Right lobe of liver (tissue), 6 donors: ENCODE results near the gene FABP3. TPM values are rescaled to one million over a fixed set of nuclear protein-coding genes. Genes with fewer than 3 reads are reported as not detected.

Experiments used
- ATAC-seq, 4 donors: fragments of 200-7000 bp; cut with Tn5 transposase; one replicate each; pipeline ENCODE4 v1.9.1; 2020; ENCODE audit warnings: mild to moderate bottlenecking in 4 of 4, moderate library complexity in 4 of 4
- DNase-seq, 3 donors: peaks; one replicate each; pipeline ENCODE4 v3.0.0-alpha.2; 2020
- H3K27ac ChIP-seq, 3 donors: fragments of 200-600 bp; one replicate each; pipeline ENCODE4 v1.8.0; 2022
- H3K27me3 ChIP-seq, 2 donors: fragments of 200-600 bp; one replicate each; pipeline ENCODE4 v1.8.0; 2022
- H3K36me3 ChIP-seq, 4 donors: fragments of 200-600 bp; sonication (generic) in 1 of 4; one replicate each; pipeline versions ENCODE4 v1.5.1 to v1.8.0; 2017 to 2022; ENCODE audit warnings: control low read depth in 1 of 4
- H3K4me1 ChIP-seq, 4 donors: fragments of 200-600 bp; sonication (generic) in 1 of 4; one replicate each; pipeline versions ENCODE4 v1.5.1 to v1.8.0; 2017 to 2022; ENCODE audit warnings: control low read depth in 1 of 4
- H3K4me3 ChIP-seq, 3 donors: fragments of 200-600 bp; one replicate each; pipeline ENCODE4 v1.8.0; 2022
- H3K9me3 ChIP-seq, 4 donors: fragments of 200-600 bp; sonication (generic) in 1 of 4; one replicate each; pipeline versions ENCODE4 v1.5.1 to v1.8.0; 2017 to 2022; ENCODE audit warnings: control low read depth in 1 of 4
- POLR2A ChIP-seq: fragments of 450-650 bp; IDR thresholded peaks from one replicate; pipeline ENCODE4 v1.6.1; 2017; ENCODE audit warnings: antibody characterized with exemption, mild to moderate bottlenecking
- WGBS: methylation state at CpG from one replicate; pipeline ENCODE4 v1.1.6; 2018; ENCODE audit warnings: low coverage, low lambda C conversion rate; ENCODE audit not compliant: insufficient coverage; ENCODE audit errors: missing lambda C conversion rate; 5-methylcytosine and 5-hydroxymethylcytosine counted together
- intact Hi-C, 2 donors: fragments of 100-400 bp; cut with DNase I; formaldehyde crosslinking; loops; one replicate each; pipeline versions ENCODE4 v1.11.2 to v1.14.1; 2022
- total RNA-seq, 6 experiments: library from RNA; depleted of rRNA in 2 of 6; stranded (reverse); fragments of >200 nt in 2 of 6; fragmentation: NEBNext Ultra II Directional in 3 of 6; extraction: Animal tissue kit (Norgen Biotek cat#: 25700) in 3 of 6; gene quantifications; one replicate each; pipeline versions ENCODE4 v1.1.0 to v1.2.4, GENCODE V29; 2016 to 2023
- TF ChIP-seq, protein P1 (sequence below), 4 donors: fragments of 200-600 bp in 3 of 4; fragments of 450-650 bp in 1 of 4; IDR thresholded peaks; one replicate each; pipeline versions ENCODE4 v1.5.1 to v1.8.0; 2016 to 2022; ENCODE audit warnings: antibody characterized with exemption in 4 of 4, mild to moderate bottlenecking in 2 of 4
- donor health status: DM: no; HTN: yes; CAD: no.
- donor health status: DM: no; HTN: no; CAD: no.
- donor health status: DM: no; HTN: no; CAD: no.
- donor health status: DM: no; HTN: yes; CAD: no.
- donor health status: DM: no; HTN: yes; CAD: no.

Gene FABP3
- total RNA-seq, 6 experiments from 2014 or later, result 1.3 to 8.3 (median 4.6) TPM

DNA sequence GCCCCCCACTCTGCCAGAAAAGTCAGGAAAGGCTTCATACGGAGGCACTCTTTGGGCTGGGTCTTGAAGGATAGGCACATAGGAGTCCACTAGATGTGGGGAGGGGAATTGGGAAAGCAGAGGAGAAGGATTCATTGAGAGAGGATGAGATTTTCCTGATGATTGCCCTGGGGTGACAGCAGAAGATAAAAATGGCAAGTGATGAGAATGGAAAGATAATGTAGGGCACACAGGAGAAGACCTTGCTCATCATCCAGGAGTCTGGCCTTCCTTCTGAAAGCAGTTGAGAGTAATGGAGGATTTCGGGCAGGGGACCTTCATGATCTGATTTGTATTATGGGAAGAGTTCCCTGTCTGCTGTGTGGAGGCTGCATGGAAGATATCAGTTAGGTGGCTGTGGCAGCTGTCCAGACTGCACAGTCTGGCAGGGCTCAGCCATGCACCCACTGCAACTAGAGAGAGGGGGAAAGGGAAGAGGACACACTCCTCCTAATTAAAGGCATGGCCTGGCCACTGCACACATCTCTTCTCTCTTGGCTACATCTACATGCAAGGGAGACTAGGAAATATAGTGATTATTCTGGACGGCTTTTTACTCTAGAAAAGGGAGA, 9.6 kb upstream of the FABP3 start:
- intact Hi-C loops, result no loop called here
- TF ChIP-seq, protein P1, sequence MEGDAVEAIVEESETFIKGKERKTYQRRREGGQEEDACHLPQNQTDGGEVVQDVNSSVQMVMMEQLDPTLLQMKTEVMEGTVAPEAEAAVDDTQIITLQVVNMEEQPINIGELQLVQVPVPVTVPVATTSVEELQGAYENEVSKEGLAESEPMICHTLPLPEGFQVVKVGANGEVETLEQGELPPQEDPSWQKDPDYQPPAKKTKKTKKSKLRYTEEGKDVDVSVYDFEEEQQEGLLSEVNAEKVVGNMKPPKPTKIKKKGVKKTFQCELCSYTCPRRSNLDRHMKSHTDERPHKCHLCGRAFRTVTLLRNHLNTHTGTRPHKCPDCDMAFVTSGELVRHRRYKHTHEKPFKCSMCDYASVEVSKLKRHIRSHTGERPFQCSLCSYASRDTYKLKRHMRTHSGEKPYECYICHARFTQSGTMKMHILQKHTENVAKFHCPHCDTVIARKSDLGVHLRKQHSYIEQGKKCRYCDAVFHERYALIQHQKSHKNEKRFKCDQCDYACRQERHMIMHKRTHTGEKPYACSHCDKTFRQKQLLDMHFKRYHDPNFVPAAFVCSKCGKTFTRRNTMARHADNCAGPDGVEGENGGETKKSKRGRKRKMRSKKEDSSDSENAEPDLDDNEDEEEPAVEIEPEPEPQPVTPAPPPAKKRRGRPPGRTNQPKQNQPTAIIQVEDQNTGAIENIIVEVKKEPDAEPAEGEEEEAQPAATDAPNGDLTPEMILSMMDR (IDR thresholded peaks at IDR 0.05), result no peak
- TF ChIP-seq POLR2A, result no peak
- Histone ChIP-seq H3K9me3 (no peaks in the 10 kb centered on the region), H3K27ac (no peak overlapping the region), H3K4me1 (no peaks in the 10 kb centered on the region), H3K36me3 (no peaks in the 10 kb centered on the region), H3K4me3 (no peak overlapping the region), H3K27me3 (no peaks in the 10 kb centered on the region)
- ATAC-seq (no peak), DNase-seq (no peak)
- WGBS, result 77% methylated on average over 3 of the region's 3 CpGs

DNA sequence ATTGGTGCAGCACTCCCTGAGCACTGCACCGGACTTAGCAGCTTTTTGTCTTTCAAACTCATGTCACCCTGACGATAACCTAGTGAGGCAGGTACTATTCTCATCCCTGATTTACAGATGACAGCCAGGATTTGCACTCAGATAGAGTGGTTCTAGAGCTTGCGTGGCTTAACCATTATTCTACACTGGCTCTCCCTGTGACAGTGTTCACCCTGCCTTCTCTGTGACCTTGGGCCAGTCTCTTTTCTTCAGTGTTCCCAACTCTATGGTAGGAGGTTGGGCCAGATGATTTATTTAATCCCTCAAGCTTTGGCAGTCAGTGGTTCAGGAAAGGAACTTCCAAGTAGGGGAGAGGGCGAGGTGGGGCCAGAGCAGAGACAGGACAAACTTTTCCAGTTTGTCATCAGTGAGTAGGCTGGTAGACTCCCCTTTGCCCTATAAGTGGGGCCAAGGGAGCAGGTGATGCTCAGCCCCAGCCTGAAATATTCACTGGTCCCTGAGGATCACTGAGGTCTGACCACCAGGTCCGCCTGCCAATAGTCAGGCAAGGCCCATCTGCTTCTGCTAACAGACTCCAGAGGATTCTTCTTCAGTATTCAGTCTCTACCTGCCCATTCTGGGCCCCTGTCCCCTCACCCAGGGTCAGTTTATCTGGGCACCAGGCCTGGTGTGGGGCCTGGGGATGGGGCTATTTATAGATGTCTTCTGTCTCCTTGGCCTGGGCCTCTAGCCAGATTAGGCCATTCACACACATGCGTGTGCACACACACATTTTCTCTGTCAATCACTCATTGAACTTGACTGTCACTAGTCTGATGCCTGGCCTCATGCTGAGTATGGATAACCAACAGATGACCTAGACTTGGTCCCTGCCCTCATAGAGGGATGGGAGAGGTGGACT, 8.8 kb upstream of the FABP3 start:
- Histone ChIP-seq H3K4me3 (no peak overlapping the region), H3K36me3 (no peaks in the 10 kb centered on the region), H3K4me1 (no peaks in the 10 kb centered on the region), H3K9me3 (no peaks in the 10 kb centered on the region), H3K27ac (no peak overlapping the region), H3K27me3 (no peaks in the 10 kb centered on the region)
- intact Hi-C loops, result no loop called here
- TF ChIP-seq POLR2A, result no peak
- TF ChIP-seq, protein P1 (IDR thresholded peaks at IDR 0.05), result no peak
- WGBS, result 90% methylated on average over 2 of the region's 6 CpGs
- DNase-seq (no peak), ATAC-seq (peak in 1 of 4 donors; percentile 16)

DNA sequence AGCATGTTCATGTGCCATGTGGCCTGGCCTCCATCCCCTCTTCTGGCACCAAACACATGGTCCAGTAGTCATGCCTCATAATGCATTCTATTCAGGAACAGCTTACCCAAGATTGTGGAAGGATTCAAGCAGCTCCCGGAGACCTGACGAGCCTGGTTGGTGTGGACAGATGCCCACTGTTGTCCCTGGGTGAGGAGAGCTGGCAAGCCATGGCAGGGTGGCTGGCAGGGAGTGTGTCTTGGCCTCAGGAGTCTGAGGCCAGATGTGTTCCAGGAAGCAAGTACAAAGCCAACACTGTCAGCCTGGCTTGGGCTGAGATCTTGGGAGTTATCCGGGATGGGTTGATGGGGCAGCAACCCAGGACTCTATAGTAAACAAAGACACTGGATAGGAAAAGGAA, 7.3 kb upstream of the FABP3 start:
- no peaks in the 10 kb centered on the region for H3K9me3 ChIP-seq
- H3K4me3 ChIP-seq, result no peak overlapping the region
- ATAC-seq (no peak), DNase-seq (no peak)
- H3K36me3 ChIP-seq, result no peaks in the 10 kb centered on the region
- TF ChIP-seq, protein P1 (IDR thresholded peaks at IDR 0.05), result no peak
- no peak for TF ChIP-seq POLR2A
- WGBS, result 76% methylated on average over 3 of the region's 3 CpGs
- no peaks in the 10 kb centered on the region for H3K4me1 ChIP-seq
- H3K27me3 ChIP-seq, result no peaks in the 10 kb centered on the region
- intact Hi-C loops, result no loop called here
- no peak overlapping the region for H3K27ac ChIP-seq

DNA sequence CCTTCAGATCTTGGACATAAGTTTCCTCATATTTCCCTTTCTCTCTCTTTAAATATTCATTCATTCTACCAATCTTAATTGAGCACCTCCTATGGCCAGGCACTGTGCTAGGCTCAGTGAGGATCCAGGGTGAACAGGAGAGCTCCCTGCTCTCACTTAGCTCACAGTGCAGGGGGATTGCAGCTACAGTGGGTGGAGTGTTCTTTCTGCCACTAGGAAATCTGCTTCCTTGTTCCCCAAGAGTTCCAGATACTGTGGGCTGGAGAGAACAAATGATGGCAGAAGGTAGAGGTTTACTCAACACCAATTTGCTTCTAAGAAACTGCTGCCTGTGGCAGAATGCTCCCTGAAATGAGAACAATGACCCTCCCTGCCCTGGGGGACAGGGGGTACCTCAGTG, 5.1 kb upstream of the FABP3 start:
- H3K4me1 ChIP-seq, result peaks cover 0 to 8% (median 3%) of the 10 kb centered on the region in 4 donors
- no peaks in the 10 kb centered on the region for H3K9me3 ChIP-seq
- DNase-seq (no peak), ATAC-seq (no peak)
- no peak overlapping the region for H3K27ac ChIP-seq
- no peak overlapping the region for H3K4me3 ChIP-seq
- no peaks in the 10 kb centered on the region for H3K36me3 ChIP-seq
- no peak for TF ChIP-seq POLR2A
- TF ChIP-seq, protein P1 (IDR thresholded peaks at IDR 0.05), result no peak
- intact Hi-C loops, result no loop called here
- H3K27me3 ChIP-seq, result no peaks in the 10 kb centered on the region
